Muscle layer of duodenum (tissue), 2 donors: ENCODE data around the gene ATP5PB.

Experiments used
- H3K27ac ChIP-seq: one replicate; pipeline ENCODE4 v1.7.0; 2013; ENCODE audit warnings: mild to moderate bottlenecking, low read length
- H3K27me3 ChIP-seq: one replicate; pipeline ENCODE4 v1.7.0; 2013; ENCODE audit warnings: low read depth, mild to moderate bottlenecking, control low read depth, low read length
- H3K36me3 ChIP-seq, 2 donors: one replicate each; pipeline ENCODE4 v1.7.0; 2013; ENCODE audit warnings: low read length in 2 of 2, control low read depth in 1 of 2, mild to moderate bottlenecking in 1 of 2; ENCODE audit not compliant: insufficient read depth in 2 of 2, control insufficient read depth in 1 of 2
- H3K4me1 ChIP-seq, 2 donors: one replicate each; pipeline ENCODE4 v1.7.0; 2013; ENCODE audit warnings: low read length in 2 of 2, mild to moderate bottlenecking in 2 of 2, control low read depth in 1 of 2, moderate library complexity in 1 of 2; ENCODE audit not compliant: insufficient read depth in 2 of 2, control insufficient read depth in 1 of 2
- H3K4me3 ChIP-seq, 2 donors: one replicate each; pipeline ENCODE4 v1.7.0; 2013; ENCODE audit warnings: low read length in 2 of 2, low read depth in 1 of 2, mild to moderate bottlenecking in 1 of 2
- H3K9me3 ChIP-seq, 2 donors: one replicate each; pipeline ENCODE4 v1.7.0; 2013; ENCODE audit warnings: low read length in 2 of 2, control low read depth in 1 of 2, mild to moderate bottlenecking in 1 of 2; ENCODE audit not compliant: control insufficient read depth in 1 of 2
- donor health status: healthy.

The ATP5PB gene

GRCh38 chr1:111511370-111511769 is 62.1 kb downstream of the ATP5PB start:
- Histone ChIP-seq H3K4me3 (no peak overlapping the region), H3K27me3 (no peaks in the 10 kb centered on the region), H3K4me1 (peaks cover 15 to 53% of the 10 kb centered on the region in 2 donors), H3K36me3 (peaks cover 0 to 4% of the 10 kb centered on the region in 2 donors), H3K27ac (no peak overlapping the region), H3K9me3 (no peaks in the 10 kb centered on the region)
